GM18909 (cell line): ENCODE data around the gene ETAA1.
A peak's percentile ranks its signal among the peaks of the same experiment; 100 is the strongest.

ENCODE experiments used
- ATAC-seq: cut with Tn5 transposase; IDR thresholded peaks from one replicate; pipeline ENCODE4 v1.9.1; 2021; ENCODE audit warnings: mild to moderate bottlenecking; ENCODE audit not compliant: unreplicated experiment, poor library complexity

The ETAA1 gene

DNA sequence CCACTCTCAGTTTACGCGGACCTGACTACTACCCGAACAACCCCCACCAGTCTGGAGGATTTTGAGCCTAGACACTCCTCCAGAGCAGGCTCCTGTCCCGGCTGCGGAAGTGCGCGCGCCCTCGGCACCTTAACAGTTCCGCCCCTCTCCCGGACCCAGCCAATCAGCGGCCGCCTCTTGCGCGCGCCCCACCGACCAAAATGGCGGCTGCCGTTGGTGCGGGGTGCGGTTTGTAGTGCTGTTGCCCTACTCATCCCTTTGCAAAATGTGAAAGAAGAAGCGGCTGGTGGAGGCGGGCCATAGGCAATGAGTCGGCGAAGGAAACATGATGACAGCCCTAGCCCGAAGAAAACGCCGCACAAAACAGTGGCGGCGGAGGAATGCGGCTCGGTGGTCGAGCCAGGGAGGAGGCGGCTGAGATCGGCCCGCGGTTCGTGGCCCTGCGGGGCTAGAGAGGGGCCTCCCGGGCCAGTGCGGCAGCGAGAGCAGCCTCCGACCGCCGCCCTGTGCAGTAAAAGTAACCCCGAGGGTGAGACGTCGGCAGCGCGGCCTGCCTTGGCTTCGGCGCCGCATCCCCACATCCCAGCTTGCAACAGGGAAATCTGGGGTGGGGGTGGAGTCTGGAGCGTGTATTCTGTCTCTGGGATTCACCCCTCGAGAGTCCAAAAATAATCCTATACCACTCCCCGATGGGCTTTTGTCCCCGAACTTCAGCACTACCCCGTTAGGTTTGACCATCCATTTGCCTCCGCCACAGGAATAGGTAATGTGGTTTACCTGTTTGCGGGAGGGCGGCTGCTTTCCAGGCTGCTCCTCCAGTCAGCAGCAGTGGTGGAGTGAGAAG, at the start of gene ETAA1:
ETAA1 (plus strand) TSS at position 191 of the 844 bp plus-strand sequence; CDS start at position 307, 116 bp downstream.
- peak; percentile 100 for ATAC-seq

DNA sequence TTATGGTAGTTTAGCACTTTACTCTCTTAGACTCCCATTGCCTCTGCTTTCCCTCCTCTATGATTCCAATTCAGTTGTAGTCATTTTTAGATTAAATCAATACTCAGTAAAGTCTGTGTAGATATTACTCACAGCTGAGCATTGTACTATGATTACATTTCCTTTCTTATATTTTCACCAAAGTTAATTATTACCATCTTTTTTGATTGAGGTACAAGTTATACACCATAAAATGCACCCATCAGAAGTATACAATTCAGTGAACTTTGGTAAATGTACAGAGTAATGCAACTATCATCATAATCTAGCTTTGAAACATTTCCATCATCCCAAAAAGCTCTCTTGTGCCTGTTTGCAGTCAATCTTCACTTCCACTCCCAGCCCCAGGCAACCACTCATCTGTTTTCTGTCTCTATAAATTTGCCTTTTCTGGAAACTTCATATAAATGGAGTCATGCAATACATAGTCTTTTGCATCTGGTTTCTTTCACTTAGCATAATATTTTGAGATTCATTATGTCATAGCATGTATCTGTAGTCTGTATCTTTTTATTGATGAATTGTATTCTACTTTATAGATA, 30.2 kb upstream of the ETAA1 start:
- no peak for ATAC-seq

GRCh38 chr2:67374481-67374880, 22.7 kb upstream of the ETAA1 start:
- ATAC-seq = no peak

GRCh38 chr2:67374949-67375348, 22.2 kb upstream of the ETAA1 start:
- no peak for ATAC-seq

DNA sequence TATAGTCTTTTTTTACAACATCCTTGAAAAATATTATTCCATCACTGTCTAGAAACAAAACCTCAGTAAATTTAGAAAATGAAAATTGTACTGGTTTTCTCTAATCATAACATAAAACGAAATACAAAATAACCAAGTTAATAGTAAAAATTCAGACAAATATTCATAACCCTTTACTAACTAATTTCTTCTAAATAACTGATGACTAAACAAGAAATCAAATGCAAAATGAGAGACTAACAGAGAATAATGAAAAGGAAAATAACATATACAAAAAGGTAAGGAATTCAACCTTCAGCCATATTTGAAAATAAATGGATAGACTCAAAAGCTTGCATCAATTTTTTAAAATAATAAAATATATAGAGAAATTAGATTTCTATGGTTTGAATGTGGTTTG, 18.6 kb upstream of the ETAA1 start:
- no peak for ATAC-seq

- no peak for ATAC-seq
Observed at GRCh38 chr2:67379048-67379447, 18.1 kb upstream of the ETAA1 start.

DNA sequence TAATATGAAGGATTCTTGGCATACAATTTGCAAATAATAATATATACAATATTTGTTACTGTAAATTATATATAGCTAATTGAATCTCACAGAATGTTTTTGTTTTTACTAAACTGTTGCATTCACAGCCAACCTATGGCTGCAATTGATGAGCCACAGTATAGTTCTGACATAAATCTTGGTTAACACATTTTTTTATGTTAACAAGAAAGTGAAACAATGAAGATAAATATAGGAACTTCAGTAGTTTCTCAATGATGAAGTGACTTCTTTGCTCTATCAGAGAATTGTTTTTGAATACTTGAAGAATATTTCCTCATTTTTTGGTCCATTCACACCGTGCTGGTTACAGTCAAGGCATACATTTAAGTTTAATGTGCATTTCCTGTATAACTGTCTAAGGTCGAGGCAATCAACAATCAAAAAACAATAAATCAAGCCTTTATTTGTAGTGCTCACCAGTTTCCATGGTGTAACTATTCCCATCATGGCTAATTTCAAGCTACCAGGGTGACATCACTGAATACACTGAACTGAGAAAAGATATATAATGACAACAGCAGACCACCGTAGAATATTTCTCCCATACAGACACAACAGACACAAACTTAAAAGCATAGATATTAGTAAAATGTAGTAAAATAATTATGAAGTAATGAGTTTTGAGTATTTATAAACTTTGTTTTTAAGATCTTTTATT, 12.9 kb upstream of the ETAA1 start:
- ATAC-seq = no peak

- ATAC-seq = no peak
Observed at GRCh38 chr2:67388680-67389079, 8.5 kb upstream of the ETAA1 start.

DNA sequence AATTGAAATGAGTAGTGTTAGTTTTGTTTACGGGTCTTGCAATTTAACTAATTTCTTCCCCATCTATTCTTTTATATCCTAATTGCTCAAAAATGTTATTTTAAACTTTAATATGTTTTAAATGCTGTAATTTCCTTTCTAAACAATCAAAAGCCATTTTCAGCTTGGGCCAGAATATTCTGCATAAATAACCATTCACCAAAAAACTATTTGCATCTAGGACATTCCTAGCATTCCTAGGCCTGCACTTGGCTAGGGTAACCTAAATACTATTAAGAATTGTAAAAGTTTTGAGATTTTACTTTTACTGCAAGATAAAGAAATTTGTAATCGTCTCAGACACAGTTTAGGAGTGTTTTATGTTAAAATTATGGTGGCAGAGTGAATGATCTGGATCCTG, 7.8 kb upstream of the ETAA1 start:
- ATAC-seq = no peak

- ATAC-seq = no peak
Observed at GRCh38 chr2:67389788-67390187, 7.3 kb upstream of the ETAA1 start.

DNA sequence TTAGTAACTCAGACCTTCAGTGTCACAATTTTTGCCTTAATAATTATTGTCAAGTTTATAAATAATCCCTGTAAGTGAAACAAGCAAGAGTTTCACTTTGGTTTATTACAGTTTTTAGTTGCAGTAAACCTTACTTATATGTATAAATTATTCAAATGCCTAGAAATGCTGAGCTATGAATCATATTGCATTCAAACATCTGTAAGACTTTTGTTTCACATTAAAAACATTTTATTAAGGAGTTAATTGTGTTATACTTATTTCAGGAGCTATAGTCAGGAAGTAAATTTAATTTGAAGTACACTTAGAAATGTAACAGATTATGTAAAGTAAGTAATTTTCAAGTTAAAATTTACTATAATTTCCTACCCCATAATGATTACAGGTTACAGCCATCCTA, 3.9 kb upstream of the ETAA1 start:
- no peak for ATAC-seq

DNA sequence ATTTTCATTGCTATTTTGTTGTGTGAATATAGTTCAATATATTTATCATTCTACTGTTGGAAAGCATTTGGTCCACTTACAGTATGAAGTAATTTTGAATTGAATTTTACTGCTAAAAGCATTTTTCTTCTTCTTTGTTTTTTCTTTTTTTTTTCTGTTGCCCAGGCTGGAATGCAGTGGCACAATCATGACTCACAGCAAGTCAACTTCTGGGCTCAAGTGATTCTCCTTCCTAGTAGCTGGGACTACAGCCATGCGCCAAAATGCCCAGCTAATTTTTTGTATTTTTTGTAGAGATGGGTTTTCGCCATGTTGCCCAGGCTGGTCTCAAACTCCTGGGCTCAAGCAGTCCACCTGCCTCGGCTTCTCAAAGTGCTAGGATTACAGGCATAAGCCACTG, 2.4 kb upstream of the ETAA1 start:
- ATAC-seq = no peak

- no peak for ATAC-seq
Observed at GRCh38 chr2:67399144-67399543, 2.0 kb downstream of the ETAA1 start.

DNA sequence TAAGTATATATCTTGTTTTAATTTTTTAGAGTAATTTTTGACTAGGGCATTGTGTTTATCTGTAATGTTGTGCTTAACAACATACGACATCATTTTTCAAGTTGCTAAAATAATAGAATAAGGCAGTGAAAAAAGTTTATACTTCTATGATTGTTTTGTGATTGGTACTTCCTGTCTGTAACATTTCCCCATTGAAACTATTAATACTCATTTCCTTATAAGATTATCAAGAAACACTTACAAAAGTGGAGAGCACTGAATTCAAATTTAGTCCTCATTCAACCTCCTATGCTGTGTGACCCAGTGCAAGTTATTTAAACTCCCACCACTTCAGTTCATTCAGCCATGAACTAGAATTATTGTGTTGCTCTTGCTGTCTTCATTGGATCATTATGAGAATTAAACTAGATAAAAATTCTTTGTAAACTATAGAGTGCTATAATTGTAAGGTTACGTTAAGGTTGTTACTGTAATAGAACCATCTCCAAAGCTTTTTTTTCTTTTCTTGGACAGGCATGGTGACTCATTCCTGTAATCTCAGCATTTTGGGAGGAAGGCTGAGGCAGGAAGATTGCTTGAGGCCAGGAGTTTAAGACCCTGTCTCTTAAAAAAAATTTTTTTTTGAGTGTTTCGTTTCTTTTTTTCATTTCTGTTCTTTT, 2.8 kb downstream of the ETAA1 start:
- ATAC-seq = no peak

GRCh38 chr2:67400560-67401485, 3.7 kb downstream of the ETAA1 start:
- ATAC-seq = no peak

DNA sequence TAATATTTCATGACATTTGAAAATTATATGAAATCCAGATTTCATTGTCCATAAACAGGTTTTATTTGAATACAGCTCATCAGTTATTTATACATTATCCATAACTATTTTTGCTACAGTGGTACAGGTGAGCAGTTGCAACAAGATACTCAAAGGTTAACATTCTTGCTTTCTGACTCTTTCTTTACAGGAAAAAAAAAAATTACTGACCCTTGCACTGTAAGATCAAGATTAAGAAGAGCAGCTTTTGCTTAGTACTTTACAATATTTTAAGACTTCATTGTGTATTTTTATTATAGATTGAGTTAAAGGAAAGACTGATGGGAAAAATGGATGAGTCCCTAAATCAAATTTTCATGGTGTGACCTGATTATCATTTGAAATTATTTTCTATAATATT, 11.2 kb downstream of the ETAA1 start:
- no peak for ATAC-seq

DNA sequence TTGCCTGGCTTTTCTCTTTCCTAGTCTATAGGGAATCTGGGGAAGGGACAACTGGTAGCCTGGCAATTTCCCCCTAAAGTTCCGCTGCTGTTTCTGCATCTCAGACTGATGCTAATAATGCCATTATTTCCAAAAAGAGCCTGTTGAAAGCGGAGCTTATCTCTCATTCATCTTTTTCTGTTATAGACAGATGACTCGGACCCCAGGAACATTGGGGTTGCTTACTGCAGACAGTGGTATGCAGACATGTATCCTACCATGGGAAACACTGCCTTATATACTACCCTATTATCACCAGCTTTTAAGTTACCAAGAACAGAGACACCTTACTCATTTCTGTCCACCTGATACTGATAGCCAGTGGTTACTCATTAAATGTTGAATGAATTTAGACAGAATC, 15.3 kb downstream of the ETAA1 start:
- ATAC-seq = no peak

GRCh38 chr2:67414867-67415266, 17.7 kb downstream of the ETAA1 start:
- ATAC-seq = no peak

- ATAC-seq = no peak
Observed at GRCh38 chr2:67416136-67416535, 19.0 kb downstream of the ETAA1 start.

DNA sequence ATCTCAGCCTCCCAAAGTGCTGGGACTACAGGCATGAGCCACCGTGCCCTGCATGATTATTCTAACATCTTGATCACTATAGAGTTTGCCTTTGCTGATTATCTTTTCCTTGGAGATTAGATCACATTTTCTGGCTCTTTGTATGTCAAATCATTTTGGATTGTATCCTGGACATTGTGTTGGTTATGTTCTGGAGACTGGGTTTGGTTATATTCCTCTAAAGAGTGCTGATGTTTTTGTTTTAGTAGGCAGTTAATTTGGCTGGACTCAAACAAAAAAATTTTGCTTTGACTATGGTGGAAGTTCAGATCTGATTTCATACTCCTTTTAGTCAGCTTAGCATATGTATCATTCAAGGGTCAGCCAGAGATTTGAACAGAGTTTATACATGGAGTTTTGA, 26.4 kb downstream of the ETAA1 start:
- no peak for ATAC-seq
